Fibroblast of villous mesenchyme (primary cell): Measurements from ENCODE around the gene UTS2R. TPM values are rescaled to one million over a fixed set of nuclear protein-coding genes. Genes with fewer than 3 reads are reported as not detected.

Experiments used
- DNase-seq: peaks from one replicate; pipeline ENCODE4 v3.0.0-alpha.2; 2010; ENCODE audit warnings: low read depth
- H3K4me3 ChIP-seq: 2 replicates; pipeline ENCODE4 v1.5.1; 2011; ENCODE audit warnings: low read depth, mild to moderate bottlenecking, low read length
- CTCF ChIP-seq: IDR thresholded peaks from 2 replicates; pipeline ENCODE4 v1.5.1; 2012; ENCODE audit warnings: low read depth, mild to moderate bottlenecking, low read length; ENCODE audit not compliant: insufficient read depth
- total RNA-seq: library from RNA; depleted of rRNA; stranded (reverse); fragments of >200 nt; gene quantifications from 2 replicates; pipeline ENCODE4 v1.2.3, GENCODE V29; 2012

UTS2R gene
- total RNA-seq, 1 donor: not detected

- peak; percentile 74 for DNase-seq
- H3K4me3 ChIP-seq: no peak overlapping the region
Observed at GRCh38 chr17:82330322-82331239, 41.0 kb upstream of the UTS2R start.

GRCh38 chr17:82331345-82331939, 40.1 kb upstream of the UTS2R start:
- no peak overlapping the region for H3K4me3 ChIP-seq
- TF ChIP-seq CTCF: no peak
- DNase-seq: no peak

More at GRCh38 chr17:82330322-82331239, 41.0 kb upstream of the UTS2R start:
- no peak for TF ChIP-seq CTCF

DNA sequence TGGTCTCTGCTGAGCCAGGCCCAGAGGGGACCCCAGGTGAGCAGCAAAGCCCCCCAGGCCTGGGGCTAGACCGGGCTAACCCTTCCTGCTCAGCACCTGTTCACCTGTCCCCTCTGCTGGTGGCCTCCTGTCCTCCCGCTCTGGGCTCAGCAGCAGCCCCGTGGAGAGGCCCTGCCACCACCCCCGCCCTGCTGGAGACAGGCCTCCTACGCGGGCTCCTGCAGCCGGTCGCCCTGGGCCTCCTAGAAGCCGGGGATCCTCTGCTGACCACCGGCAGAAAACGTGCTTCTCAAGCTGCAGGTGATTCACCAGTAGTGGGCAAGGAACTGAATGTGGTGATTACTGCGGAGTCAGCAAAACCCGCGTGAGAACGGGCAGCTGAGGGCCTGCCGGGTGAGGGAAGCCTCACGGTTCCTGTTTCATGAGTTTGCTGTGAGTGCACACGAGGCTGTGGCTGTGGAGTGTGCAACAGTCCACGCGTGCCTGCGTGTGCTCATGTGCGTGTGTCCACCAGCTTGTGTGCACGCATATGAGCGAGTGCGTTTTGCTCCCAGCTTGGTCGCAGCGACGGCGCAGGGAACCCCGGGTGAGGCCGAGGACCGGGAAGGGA, 38.8 kb upstream of the UTS2R start:
- DNase-seq: peak; percentile 63
- TF ChIP-seq CTCF: no peak
- H3K4me3 ChIP-seq: peak overlapping the region; percentile 61

GRCh38 chr17:82333279-82334171, 38.0 kb upstream of the UTS2R start, which contains the start of gene SECTM1:
Gene SECTM1, minus strand, starts transcription at chr17:82333766. Its CDS starts 6,526 bp downstream, at chr17:82327240.
- TF ChIP-seq CTCF: no peak
- peak; percentile 56 for DNase-seq
- peak within 1 kb of the TSS; percentile 61 for H3K4me3 ChIP-seq

DNA sequence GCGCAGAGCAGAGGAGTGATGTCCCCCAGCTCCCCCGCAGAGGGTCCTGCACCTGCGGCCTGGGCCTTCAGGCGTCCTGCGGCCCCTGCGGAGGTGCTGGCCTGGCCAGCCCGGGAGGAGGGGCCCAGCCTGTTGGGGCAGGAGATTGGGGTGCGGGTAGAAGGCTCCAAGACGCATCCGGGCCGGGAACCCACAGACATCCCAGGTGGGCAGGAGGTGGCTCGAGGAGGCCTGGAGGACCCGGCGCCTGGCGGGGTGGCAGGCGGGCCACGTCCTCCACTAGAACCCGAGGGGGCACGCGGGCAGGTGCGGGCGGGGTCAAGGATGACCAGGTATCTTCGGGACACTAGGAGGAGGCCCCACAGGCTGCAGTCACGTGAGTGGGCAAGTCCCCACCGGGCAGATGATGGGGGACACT, 37.4 kb upstream of the UTS2R start:
- H3K4me3 ChIP-seq: peak overlapping the region; percentile 61
- TF ChIP-seq CTCF: no peak
- DNase-seq: no peak
